WI38 (cell line): Measurements from ENCODE around the gene HOXB5.

Experiments
- H3K4me3 ChIP-seq: 2 replicates; pipeline ENCODE4 v1.5.1; 2011; ENCODE audit warnings: low read depth, mild to moderate bottlenecking, control low read depth, low read length
- TF ChIP-seq, protein P1 (sequence below): IDR thresholded peaks from 2 replicates; pipeline ENCODE4 v1.5.1; 2012; ENCODE audit warnings: low read depth, mild to moderate bottlenecking, control low read depth, low read length

The HOXB5 gene

DNA sequence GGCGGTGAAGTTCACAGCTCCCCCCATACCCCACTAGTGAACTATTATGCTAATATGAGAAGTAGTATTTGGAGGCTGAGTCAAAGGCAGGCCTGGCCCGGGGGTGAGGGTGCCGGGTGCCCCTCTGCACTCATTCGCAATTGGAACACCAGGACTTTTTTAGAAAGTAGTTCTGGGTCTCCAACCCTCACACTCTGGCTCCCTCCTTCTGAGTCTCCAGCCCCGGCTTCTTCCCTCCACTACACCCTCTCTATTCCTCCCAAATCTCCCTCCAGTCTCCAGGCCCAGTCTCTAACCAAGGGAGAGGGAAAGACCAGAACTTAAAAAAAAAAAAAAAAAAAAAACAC lies 37.4 kb downstream of the HOXB5 start:
- peak overlapping the region; percentile 54 for H3K4me3 ChIP-seq
- TF ChIP-seq, protein P1, sequence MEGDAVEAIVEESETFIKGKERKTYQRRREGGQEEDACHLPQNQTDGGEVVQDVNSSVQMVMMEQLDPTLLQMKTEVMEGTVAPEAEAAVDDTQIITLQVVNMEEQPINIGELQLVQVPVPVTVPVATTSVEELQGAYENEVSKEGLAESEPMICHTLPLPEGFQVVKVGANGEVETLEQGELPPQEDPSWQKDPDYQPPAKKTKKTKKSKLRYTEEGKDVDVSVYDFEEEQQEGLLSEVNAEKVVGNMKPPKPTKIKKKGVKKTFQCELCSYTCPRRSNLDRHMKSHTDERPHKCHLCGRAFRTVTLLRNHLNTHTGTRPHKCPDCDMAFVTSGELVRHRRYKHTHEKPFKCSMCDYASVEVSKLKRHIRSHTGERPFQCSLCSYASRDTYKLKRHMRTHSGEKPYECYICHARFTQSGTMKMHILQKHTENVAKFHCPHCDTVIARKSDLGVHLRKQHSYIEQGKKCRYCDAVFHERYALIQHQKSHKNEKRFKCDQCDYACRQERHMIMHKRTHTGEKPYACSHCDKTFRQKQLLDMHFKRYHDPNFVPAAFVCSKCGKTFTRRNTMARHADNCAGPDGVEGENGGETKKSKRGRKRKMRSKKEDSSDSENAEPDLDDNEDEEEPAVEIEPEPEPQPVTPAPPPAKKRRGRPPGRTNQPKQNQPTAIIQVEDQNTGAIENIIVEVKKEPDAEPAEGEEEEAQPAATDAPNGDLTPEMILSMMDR = no peak

DNA sequence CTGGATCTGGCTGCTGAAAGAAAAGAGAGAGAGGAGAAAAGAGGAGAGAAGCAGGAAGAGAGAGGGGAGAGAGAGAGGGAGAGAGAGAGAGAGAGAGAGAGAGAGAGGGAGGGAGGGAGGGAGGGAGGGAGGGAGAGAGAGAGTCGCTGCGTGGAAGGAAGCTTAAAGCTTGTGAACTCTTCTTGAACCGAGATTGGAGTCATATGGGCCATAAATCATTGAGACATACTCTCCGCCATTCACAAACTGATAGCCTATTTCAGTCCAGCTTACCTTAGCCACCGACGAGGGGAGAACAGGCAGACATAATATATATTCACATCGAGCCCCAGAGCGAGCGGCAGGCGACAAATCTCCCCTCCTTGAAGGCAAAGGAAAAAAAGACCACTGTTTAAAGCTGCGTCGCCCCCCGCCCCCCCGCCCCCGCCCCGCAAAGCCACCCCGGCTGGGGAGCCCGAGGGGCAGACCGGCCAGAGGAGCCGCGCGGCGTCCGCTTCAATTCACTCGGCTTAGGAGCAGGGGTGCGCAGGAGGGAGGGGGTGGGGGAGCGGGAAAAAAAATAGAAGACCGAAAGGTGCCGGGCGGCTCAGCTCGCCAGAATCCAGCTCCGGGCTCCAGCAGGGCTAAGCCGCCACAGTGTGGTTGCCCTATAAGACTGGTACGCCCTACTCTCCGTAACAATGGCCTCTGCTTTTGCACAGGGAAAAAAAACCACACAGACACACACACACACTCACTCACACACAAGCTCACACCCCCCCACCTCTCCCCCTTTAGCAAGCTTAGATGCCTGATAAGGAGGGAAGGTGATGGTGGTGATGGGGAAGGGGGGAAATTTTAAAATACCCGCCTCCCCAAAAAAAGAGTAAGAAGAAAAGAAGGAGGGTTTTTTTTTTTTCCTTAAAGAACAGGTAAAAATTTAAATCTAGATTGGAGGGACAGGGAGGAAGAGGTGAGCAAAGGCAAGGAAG lies 38.0 kb downstream of the HOXB5 start:
- H3K4me3 ChIP-seq = peak overlapping the region; percentile 54
- TF ChIP-seq, protein P1 = no peak

DNA sequence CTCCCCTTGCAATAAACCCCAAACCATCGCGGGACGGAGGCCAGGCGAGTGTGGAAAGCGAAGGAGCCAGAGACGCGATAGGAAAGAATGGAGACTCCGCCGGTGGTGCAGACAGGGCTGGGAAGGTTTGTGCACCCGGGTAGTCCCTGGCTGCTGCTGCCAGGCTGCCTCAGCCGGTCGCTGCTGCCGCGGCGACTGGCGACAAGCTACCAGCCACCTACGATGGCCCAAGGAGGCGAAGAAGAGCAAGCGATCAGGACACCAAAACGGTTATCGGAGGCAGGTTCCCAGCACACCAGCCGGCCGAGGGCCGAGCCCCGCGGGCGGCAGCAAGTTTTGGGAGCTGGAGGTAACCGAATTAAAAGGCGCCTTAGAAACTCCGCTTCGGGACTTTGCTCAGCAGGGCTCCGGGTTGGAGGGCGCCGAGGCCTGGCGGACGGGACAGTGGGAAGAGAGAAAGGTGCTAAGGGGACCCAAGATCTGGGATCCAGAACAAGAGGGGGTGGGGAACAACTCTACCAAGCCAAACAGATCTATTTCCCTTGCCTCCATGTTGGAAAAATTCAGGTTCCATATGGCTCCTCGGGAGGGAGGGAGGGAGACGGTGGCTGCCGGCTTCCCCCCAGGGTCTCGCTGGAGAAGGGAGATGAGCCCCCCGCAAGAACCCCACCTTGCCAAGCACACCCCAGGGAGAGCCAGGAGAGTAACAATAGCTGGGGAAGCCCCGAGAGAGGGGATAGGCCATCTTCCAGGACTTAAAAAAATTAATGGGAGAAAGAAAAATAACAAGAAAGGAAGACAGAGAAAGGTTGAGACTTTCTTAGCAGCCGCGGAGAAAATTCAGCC lies 38.9 kb downstream of the HOXB5 start:
- TF ChIP-seq, protein P1 = no peak
- H3K4me3 ChIP-seq = peak overlapping the region; percentile 54

DNA sequence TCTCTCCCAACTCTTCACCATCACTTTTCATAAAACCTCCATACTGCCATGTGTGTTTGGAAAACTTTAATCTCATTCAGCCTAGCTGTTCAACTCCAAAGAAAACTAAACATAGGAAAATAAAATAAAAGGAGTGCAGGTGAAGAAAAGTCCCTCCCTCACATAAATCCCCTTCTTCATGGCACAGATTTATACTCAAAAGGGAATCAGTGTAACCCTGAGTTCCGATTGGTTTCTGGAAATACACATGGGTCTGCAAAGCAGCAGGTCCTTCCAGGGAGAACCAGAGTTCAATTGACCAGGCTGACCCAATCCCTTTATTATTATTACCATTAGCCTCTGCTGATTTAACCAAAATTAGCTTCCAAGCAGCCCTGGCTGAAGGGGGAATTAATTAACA lies 39.8 kb downstream of the HOXB5 start:
- TF ChIP-seq, protein P1 = no peak
- H3K4me3 ChIP-seq = peak overlapping the region; percentile 54

DNA sequence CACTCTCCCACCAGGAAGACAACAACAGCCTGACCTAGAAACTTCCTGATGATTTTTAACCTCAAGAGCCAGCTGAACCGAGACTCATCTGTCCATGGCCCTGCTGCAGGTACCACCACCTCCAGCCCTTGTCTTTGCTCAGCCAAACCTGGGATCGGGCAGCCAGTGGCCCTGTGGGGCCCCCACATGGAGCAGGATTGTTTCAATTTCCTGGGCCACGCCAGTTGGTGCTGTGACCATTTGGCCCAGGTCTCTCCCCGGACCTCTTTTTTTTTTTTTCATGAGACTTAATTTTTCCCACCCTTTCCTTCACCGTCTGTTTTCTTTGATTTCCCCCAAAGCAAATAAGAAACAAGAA lies 40.4 kb downstream of the HOXB5 start:
- TF ChIP-seq, protein P1 = no peak
- H3K4me3 ChIP-seq = peak overlapping the region; percentile 54

DNA sequence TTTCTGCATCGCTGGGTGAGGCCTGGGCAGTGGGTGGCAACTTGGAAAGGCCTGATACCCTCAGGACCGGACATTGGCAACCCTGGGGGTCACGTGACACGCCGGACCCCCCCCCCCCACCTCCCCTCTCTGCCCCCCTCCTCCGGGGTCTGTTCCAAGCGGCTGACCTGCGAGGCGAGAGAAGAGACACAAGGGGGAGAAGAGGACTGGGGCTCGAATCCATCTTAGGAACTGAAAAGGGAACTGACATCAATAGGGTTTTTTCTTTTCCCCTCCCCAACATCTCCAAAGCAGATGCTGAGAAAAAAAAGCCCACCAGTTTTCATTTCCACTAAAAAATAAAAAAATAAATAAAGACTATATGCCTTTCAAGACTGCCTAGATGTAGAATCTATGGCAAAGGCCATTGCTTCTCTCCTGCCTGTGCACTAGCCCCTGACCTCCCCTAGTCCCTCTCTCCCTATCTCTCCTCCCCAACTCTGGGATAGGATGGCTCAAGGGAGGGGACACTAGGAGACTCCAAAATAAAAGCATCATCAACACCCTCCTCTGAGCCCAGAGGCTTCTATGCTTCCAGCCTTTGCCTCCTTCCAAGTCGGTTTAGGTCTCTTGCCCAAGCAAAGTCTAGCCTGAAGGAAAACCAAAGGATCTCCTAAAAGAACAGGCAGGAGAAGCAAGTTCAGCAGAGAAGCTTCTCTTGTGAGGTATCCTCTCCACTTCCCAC lies 41.0 kb downstream of the HOXB5 start:
- H3K4me3 ChIP-seq = peak overlapping the region; percentile 54
- TF ChIP-seq, protein P1 = no peak
